ENCODE results near the gene MMP2.

GRCh38 chr16:55454861-55455260 is 24.1 kb upstream of the MMP2 start:
- no peak for TF ChIP-seq POLR2A (IDR thresholded peaks at IDR 0.05)
- TF ChIP-seq, protein P1, sequence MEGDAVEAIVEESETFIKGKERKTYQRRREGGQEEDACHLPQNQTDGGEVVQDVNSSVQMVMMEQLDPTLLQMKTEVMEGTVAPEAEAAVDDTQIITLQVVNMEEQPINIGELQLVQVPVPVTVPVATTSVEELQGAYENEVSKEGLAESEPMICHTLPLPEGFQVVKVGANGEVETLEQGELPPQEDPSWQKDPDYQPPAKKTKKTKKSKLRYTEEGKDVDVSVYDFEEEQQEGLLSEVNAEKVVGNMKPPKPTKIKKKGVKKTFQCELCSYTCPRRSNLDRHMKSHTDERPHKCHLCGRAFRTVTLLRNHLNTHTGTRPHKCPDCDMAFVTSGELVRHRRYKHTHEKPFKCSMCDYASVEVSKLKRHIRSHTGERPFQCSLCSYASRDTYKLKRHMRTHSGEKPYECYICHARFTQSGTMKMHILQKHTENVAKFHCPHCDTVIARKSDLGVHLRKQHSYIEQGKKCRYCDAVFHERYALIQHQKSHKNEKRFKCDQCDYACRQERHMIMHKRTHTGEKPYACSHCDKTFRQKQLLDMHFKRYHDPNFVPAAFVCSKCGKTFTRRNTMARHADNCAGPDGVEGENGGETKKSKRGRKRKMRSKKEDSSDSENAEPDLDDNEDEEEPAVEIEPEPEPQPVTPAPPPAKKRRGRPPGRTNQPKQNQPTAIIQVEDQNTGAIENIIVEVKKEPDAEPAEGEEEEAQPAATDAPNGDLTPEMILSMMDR (IDR thresholded peaks at IDR 0.05): no peak
